Panc1 (cell line): ENCODE measurements around the gene SPATA18. TPM values are rescaled to one million over a fixed set of nuclear protein-coding genes. Genes with fewer than 3 reads are reported as not detected.

Experiments
- ATAC-seq: fragments of 200-7000 bp; cut with Tn5 transposase; 2 replicates; pipeline ENCODE4 v1.9.1; 2020; ENCODE audit warnings: mild to moderate bottlenecking, moderate library complexity
- Bru-seq: library from RNA; stranded (reverse); fragments of 400-500 nt; gene quantifications from one replicate; lab custom pipeline; 2021; lab: Mats Ljungman, UMichigan
- BruChase-seq, 2 experiments: library from RNA; stranded (reverse); fragments of 400-500 nt; gene quantifications; one replicate each; lab custom pipeline; 2021; lab: Mats Ljungman, UMichigan
- BruUV-seq: library from RNA; stranded (reverse); fragments of 400-500 nt; replicated peaks from 2 replicates; lab custom pipeline; 2021; lab: Mats Ljungman, UMichigan
- CTCF ChIA-PET: fragments of 300-600 bp; sonication (Branson Sonifier 250); formaldehyde crosslinking; loops from one replicate; lab custom pipeline; 2022; ENCODE audit warnings: antibody characterized with exemption; lab: Charles Lee
- POLR2A ChIA-PET: fragments of 300-600 bp; sonication (Branson Sonifier 250); formaldehyde crosslinking; loops from one replicate; lab custom pipeline; 2022; ENCODE audit warnings: antibody characterized with exemption; lab: Charles Lee
- DNase-seq: peaks from one replicate; pipeline ENCODE4 v3.0.0-alpha.2; 2010; ENCODE audit warnings: low read depth, low spot score
- H3K27ac ChIP-seq: 2 replicates; pipeline ENCODE4 v1.5.1; 2011; ENCODE audit warnings: mild to moderate bottlenecking, low read length, inconsistent platforms
- H3K27me3 ChIP-seq: fragments of 200-500 bp; sonication (Bioruptor generic); 2 replicates; pipeline ENCODE4 v1.6.0; 2014; ENCODE audit warnings: low read length, inconsistent platforms; ENCODE audit not compliant: control insufficient read depth, insufficient read depth
- H3K36me3 ChIP-seq: fragments of 200-500 bp; sonication (Bioruptor generic); 2 replicates; pipeline ENCODE4 v1.5.1; 2014; ENCODE audit warnings: inconsistent platforms, mild to moderate bottlenecking, low read length, moderate library complexity; ENCODE audit not compliant: control insufficient read depth, insufficient read depth
- H3K4me1 ChIP-seq: 2 replicates; pipeline ENCODE4 v1.5.1; 2011; ENCODE audit warnings: inconsistent platforms, mild to moderate bottlenecking, low read length, moderate library complexity; ENCODE audit not compliant: control insufficient read depth, insufficient read depth
- H3K4me3 ChIP-seq, 2 experiments: 2 replicates each; pipeline ENCODE4 v1.5.1; 2011 to 2012; ENCODE audit warnings: low read depth in 2 of 2, low read length in 2 of 2, mild to moderate bottlenecking in 2 of 2, inconsistent platforms in 1 of 2, moderate library complexity in 1 of 2
- H3K9me3 ChIP-seq: fragments of 200-500 bp; sonication (Bioruptor generic); 2 replicates; pipeline ENCODE4 v1.5.1; 2014; ENCODE audit warnings: low read depth, mild to moderate bottlenecking, inconsistent platforms, low read length, moderate library complexity; ENCODE audit not compliant: control insufficient read depth, insufficient read depth
- POLR2AphosphoS5 ChIP-seq: IDR thresholded peaks from 2 replicates; pipeline ENCODE4 v1.6.1; 2012; ENCODE audit warnings: mild to moderate bottlenecking, low read depth, low read length, moderate library complexity
- SIN3A ChIP-seq: IDR thresholded peaks from 2 replicates; pipeline ENCODE4 v1.6.1; 2012; ENCODE audit warnings: low read depth, mild to moderate bottlenecking, low read length, moderate library complexity, borderline replicate concordance; ENCODE audit not compliant: insufficient read depth
- TCF7L2 ChIP-seq: IDR thresholded peaks from 2 replicates; pipeline ENCODE4 v1.6.1; 2011; ENCODE audit warnings: mild to moderate bottlenecking, low read depth, low read length, inconsistent platforms
- in situ Hi-C: cut with HindIII; loops from 2 replicates; pipeline ENCODE4 v1.10.0; 2016; ENCODE audit warnings: low sequenced_read_pairs, low pct_unique_long_range_greater_than_20kb
- intact Hi-C: fragments of 100-400 bp; cut with micrococcal nuclease; formaldehyde crosslinking; loops from one replicate; pipeline ENCODE4 v1.10.0; 2022; ENCODE audit not compliant: unreplicated experiment
- long read RNA-seq: library from polyadenylated mRNA; unstranded; transcript quantifications from one replicate; pipeline ENCODE4 v2.0.0, GENCODE V29; 2021; ENCODE audit not compliant: unreplicated experiment
- polyA plus RNA-seq: library from polyadenylated mRNA; unstranded; fragments of >200 nt; gene quantifications from one replicate; pipeline ENCODE4 v1.2.1, GENCODE V29; 2012; ENCODE audit warnings: missing spikeins; ENCODE audit not compliant: insufficient read length
- total RNA-seq: library from RNA; stranded (reverse); gene quantifications from one replicate; pipeline ENCODE4 v1.2.1, GENCODE V29; 2021; ENCODE audit not compliant: unreplicated experiment
- TF ChIP-seq, protein P1 (sequence below), 2 experiments: IDR thresholded peaks; 2 replicates each; pipeline ENCODE4 v1.6.1; 2011 to 2012; ENCODE audit warnings: low read depth in 2 of 2, control low read depth in 1 of 2, low read length in 1 of 2, mild to moderate bottlenecking in 1 of 2, moderate library complexity in 1 of 2; ENCODE audit not compliant: insufficient read depth in 1 of 2
- TF ChIP-seq, protein P2 (sequence below): fragments of 450-650 bp; IDR thresholded peaks from 2 replicates; pipeline ENCODE4 v1.5.1; 2017; ENCODE audit warnings: mild to moderate bottlenecking

SPATA18 gene, protein sequence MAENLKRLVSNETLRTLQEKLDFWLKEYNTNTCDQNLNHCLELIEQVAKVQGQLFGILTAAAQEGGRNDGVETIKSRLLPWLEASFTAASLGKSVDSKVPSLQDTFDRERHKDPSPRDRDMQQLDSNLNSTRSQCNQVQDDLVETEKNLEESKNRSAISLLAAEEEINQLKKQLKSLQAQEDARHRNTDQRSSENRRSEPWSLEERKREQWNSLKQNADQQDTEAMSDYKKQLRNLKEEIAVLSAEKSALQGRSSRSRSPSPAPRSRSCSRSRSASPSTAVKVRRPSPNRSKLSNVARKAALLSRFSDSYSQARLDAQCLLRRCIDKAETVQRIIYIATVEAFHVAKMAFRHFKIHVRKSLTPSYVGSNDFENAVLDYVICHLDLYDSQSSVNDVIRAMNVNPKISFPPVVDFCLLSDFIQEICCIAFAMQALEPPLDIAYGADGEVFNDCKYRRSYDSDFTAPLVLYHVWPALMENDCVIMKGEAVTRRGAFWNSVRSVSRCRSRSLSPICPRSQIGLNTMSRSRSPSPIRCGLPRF
- total RNA-seq (0.39 TPM), Bru-seq, nascent RNA (percentile 11 among the genes with signal in this experiment), BruChase-seq, experiment 1, labeled RNA remaining after a 2-hour chase (percentile 18 among the genes with signal in this experiment), BruChase-seq, experiment 2, labeled RNA remaining after a 6-hour chase (percentile 15 among the genes with signal in this experiment)
- not detected for polyA plus RNA-seq
- long read RNA-seq, result 0 reads

DNA sequence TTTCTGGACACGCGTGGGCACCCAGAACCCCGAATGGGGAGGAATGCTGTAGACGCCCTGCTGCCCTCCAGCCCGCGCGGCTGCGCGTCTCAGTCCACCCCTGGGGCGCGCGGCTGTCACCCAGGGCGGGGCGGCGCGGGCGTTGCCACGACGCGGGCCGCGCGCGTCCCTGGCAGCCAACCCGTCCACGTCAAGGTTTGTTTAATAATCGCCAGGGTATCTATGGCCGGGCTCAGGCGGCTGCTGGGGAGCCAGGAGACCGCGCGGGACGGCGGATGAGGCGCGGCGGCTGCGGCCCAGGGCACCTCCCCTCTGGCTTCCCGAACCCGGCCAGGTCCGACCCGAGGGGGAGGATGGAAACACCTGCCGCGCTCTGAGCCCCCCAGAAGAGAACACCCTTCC lies at the start of gene SPATA18:
SPATA18 (plus strand) TSS at position 92 of the 402 bp plus-strand sequence. CDS start 401 bp downstream, outside the sequence.
- intact Hi-C loops (no loop called here), in situ Hi-C loops (no loop called here)
- no peaks in the 10 kb centered on the region for H3K4me1 ChIP-seq
- H3K27me3 ChIP-seq, result peaks cover 22% of the 10 kb centered on the region
- H3K9me3 ChIP-seq, result no peaks in the 10 kb centered on the region
- no TSS peak for BruUV-seq
- ATAC-seq (peak; percentile 76), DNase-seq (no peak)
- ChIA-PET CTCF (no interaction called here), POLR2A (no interaction called here)
- TF ChIP-seq SIN3A (no peak), TCF7L2 (no peak), POLR2AphosphoS5 (no peak)
- TF ChIP-seq, protein P1, sequence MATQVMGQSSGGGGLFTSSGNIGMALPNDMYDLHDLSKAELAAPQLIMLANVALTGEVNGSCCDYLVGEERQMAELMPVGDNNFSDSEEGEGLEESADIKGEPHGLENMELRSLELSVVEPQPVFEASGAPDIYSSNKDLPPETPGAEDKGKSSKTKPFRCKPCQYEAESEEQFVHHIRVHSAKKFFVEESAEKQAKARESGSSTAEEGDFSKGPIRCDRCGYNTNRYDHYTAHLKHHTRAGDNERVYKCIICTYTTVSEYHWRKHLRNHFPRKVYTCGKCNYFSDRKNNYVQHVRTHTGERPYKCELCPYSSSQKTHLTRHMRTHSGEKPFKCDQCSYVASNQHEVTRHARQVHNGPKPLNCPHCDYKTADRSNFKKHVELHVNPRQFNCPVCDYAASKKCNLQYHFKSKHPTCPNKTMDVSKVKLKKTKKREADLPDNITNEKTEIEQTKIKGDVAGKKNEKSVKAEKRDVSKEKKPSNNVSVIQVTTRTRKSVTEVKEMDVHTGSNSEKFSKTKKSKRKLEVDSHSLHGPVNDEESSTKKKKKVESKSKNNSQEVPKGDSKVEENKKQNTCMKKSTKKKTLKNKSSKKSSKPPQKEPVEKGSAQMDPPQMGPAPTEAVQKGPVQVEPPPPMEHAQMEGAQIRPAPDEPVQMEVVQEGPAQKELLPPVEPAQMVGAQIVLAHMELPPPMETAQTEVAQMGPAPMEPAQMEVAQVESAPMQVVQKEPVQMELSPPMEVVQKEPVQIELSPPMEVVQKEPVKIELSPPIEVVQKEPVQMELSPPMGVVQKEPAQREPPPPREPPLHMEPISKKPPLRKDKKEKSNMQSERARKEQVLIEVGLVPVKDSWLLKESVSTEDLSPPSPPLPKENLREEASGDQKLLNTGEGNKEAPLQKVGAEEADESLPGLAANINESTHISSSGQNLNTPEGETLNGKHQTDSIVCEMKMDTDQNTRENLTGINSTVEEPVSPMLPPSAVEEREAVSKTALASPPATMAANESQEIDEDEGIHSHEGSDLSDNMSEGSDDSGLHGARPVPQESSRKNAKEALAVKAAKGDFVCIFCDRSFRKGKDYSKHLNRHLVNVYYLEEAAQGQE (IDR thresholded peaks at IDR 0.05; ENCODE audit: insufficient read depth in 1 of 2, low read depth in 2 of 2, low read length in 1 of 2), result no peak
- peak within 1 kb of the TSS; percentile 49 to 51 for H3K4me3 ChIP-seq
- H3K27ac ChIP-seq, result no peak within 1 kb of the TSS
- no peaks in the 10 kb centered on the region for H3K36me3 ChIP-seq

DNA sequence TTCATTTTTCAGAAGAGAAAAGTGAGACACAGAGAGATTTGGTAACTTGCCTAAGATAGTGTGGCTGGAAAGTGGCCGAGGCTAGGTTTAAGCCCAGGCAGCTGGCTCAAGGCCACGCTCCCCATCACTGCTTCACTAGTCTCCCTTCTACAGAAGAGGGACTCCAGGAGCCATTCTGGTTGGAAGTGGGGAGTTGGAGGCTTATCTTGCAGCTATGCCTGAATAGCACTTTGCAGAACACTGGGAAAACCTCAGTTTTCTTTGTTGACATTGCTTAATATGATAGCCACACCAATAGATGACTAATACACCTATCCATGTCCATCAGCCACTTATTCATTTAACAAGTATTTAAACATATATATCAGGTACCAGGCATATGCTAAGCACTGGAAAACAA lies 49.5 kb upstream of the SPATA18 start:
- no peak for ATAC-seq
- no peaks in the 10 kb centered on the region for H3K9me3 ChIP-seq
- TF ChIP-seq TCF7L2 (no peak), SIN3A (no peak), POLR2AphosphoS5 (no peak)
- TF ChIP-seq, protein P2, sequence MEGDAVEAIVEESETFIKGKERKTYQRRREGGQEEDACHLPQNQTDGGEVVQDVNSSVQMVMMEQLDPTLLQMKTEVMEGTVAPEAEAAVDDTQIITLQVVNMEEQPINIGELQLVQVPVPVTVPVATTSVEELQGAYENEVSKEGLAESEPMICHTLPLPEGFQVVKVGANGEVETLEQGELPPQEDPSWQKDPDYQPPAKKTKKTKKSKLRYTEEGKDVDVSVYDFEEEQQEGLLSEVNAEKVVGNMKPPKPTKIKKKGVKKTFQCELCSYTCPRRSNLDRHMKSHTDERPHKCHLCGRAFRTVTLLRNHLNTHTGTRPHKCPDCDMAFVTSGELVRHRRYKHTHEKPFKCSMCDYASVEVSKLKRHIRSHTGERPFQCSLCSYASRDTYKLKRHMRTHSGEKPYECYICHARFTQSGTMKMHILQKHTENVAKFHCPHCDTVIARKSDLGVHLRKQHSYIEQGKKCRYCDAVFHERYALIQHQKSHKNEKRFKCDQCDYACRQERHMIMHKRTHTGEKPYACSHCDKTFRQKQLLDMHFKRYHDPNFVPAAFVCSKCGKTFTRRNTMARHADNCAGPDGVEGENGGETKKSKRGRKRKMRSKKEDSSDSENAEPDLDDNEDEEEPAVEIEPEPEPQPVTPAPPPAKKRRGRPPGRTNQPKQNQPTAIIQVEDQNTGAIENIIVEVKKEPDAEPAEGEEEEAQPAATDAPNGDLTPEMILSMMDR, result no peak
- TF ChIP-seq, protein P1 (IDR thresholded peaks at IDR 0.05; ENCODE audit: insufficient read depth in 1 of 2, low read depth in 2 of 2, low read length in 1 of 2), result no peak
- in situ Hi-C loops (no loop called here), intact Hi-C loops (no loop called here)
- H3K27me3 ChIP-seq, result no peaks in the 10 kb centered on the region
- ChIA-PET POLR2A (interaction anchor here (1.0 kb wide), 1 partner anchor 1365 kb away, joined by 3 read pairs; no protein-coding TSS in a partner anchor), CTCF (no interaction called here)
- H3K27ac ChIP-seq, result no peak overlapping the region
- BruUV-seq, result no TSS peak
- H3K4me1 ChIP-seq, result no peaks in the 10 kb centered on the region
- no peak for DNase-seq
- H3K4me3 ChIP-seq, result no peak overlapping the region
- no peaks in the 10 kb centered on the region for H3K36me3 ChIP-seq
